SK-N-SH treated with all-trans-retinoic acid at 6 μM for 48 hours (cell line): ENCODE data around the gene KL.

Experiments used
- ATAC-seq: fragments of 200-7000 bp; cut with Tn5 transposase; 3 replicates; pipeline ENCODE4 v1.9.1; 2020; ENCODE audit warnings: mild to moderate bottlenecking, moderate library complexity
- ARNTL ChIP-seq: fragments of 450-650 bp; formaldehyde crosslinking; IDR thresholded peaks from 2 replicates; pipeline ENCODE4 v1.5.0; 2020; ENCODE audit warnings: low read depth, mild to moderate bottlenecking, moderate library complexity, borderline replicate concordance
- BACH2 ChIP-seq: fragments of 250-450 bp; sonication (Bioruptor Pico); IDR thresholded peaks from 2 replicates; pipeline ENCODE4 v1.9.0; 2021; ENCODE audit warnings: mild to moderate bottlenecking, borderline replicate concordance
- CREB5 ChIP-seq: fragments of 250-450 bp; sonication (Bioruptor Pico); IDR thresholded peaks from 2 replicates; pipeline ENCODE4 v1.5.1; 2020; ENCODE audit warnings: low read depth, mild to moderate bottlenecking, moderate library complexity
- CSDC2 ChIP-seq: fragments of 250-450 bp; sonication (Bioruptor Pico); IDR thresholded peaks from 2 replicates; pipeline ENCODE4 v1.5.0; 2020; ENCODE audit warnings: mild to moderate bottlenecking, moderate library complexity
- CSRNP3 ChIP-seq: fragments of 250-450 bp; sonication (Bioruptor Pico); IDR thresholded peaks from 2 replicates; pipeline ENCODE4 v1.5.1; 2021; ENCODE audit warnings: mild to moderate bottlenecking, moderate library complexity
- ESRRG ChIP-seq: fragments of 250-450 bp; sonication (Bioruptor Pico); IDR thresholded peaks from 2 replicates; pipeline ENCODE4 v1.6.1; 2021; ENCODE audit warnings: mild to moderate bottlenecking
- ISL1 ChIP-seq: fragments of 250-450 bp; sonication (Bioruptor Pico); IDR thresholded peaks from 2 replicates; pipeline ENCODE4 v2.1.2; 2022; ENCODE audit warnings: mild to moderate bottlenecking, moderate library complexity
- OSR1 ChIP-seq: fragments of 250-450 bp; sonication (Bioruptor Pico); IDR thresholded peaks from 2 replicates; pipeline ENCODE4 v1.8.0; 2022; ENCODE audit warnings: moderate library complexity, mild to moderate bottlenecking, inconsistent platforms
- PATZ1 ChIP-seq: fragments of 250-450 bp; sonication (Bioruptor Pico); IDR thresholded peaks from 2 replicates; pipeline ENCODE4 v1.8.0; 2020; ENCODE audit warnings: mild to moderate bottlenecking, moderate library complexity, borderline replicate concordance
- PPARA ChIP-seq: fragments of 250-450 bp; sonication (Bioruptor Pico); IDR thresholded peaks from 2 replicates; pipeline ENCODE4 v1.5.0; 2020; ENCODE audit warnings: mild to moderate bottlenecking, borderline replicate concordance
- RARB ChIP-seq: fragments of 250-450 bp; sonication (Bioruptor Pico); IDR thresholded peaks from 2 replicates; pipeline ENCODE4 v1.8.0; 2021; ENCODE audit warnings: mild to moderate bottlenecking, moderate library complexity
- SNAI2 ChIP-seq: fragments of 250-450 bp; sonication (Bioruptor Pico); IDR thresholded peaks from 2 replicates; pipeline ENCODE4 v1.5.0; 2020; ENCODE audit warnings: mild to moderate bottlenecking, moderate library complexity
- TCF4 ChIP-seq: fragments of 250-450 bp; sonication (Bioruptor Pico); IDR thresholded peaks from 2 replicates; pipeline ENCODE4 v1.8.0; 2021; ENCODE audit warnings: mild to moderate bottlenecking, moderate library complexity, borderline replicate concordance
- TSHZ2 ChIP-seq: fragments of 250-450 bp; sonication (Bioruptor Pico); IDR thresholded peaks from 2 replicates; pipeline ENCODE4 v1.5.0; 2020; ENCODE audit warnings: mild to moderate bottlenecking, moderate library complexity
- ZC3H10 ChIP-seq: fragments of 250-450 bp; sonication (Bioruptor Pico); IDR thresholded peaks from 2 replicates; pipeline ENCODE4 v1.5.1; 2021; ENCODE audit warnings: mild to moderate bottlenecking, moderate library complexity
- ZFP3 ChIP-seq: fragments of 250-450 bp; sonication (Bioruptor Pico); IDR thresholded peaks from 2 replicates; pipeline ENCODE4 v1.5.0; 2020; ENCODE audit warnings: mild to moderate bottlenecking, moderate library complexity
- ZFP30 ChIP-seq: fragments of 450-650 bp; formaldehyde crosslinking; IDR thresholded peaks from 2 replicates; pipeline ENCODE4 v1.5.0; 2022; ENCODE audit warnings: mild to moderate bottlenecking, moderate library complexity
- ZNF565 ChIP-seq: fragments of 450-650 bp; formaldehyde crosslinking; conservative IDR thresholded peaks from 2 replicates; pipeline ENCODE4 v1.5.0; 2020; ENCODE audit warnings: low read depth, mild to moderate bottlenecking, moderate library complexity
- ZNF70 ChIP-seq: fragments of 450-650 bp; formaldehyde crosslinking; IDR thresholded peaks from 2 replicates; pipeline ENCODE4 v1.5.0; 2020; ENCODE audit warnings: mild to moderate bottlenecking, moderate library complexity

KL gene

GRCh38 chr13:33017323-33017929 is 1.2 kb downstream of the KL start (continued):
- no peak for TF ChIP-seq PPARA (CRISPR knock-in tag)
- TF ChIP-seq TCF4, result no peak
- no peak for TF ChIP-seq SNAI2 (CRISPR knock-in tag)
- no peak for TF ChIP-seq ZFP30
- TF ChIP-seq ARNTL, result no peak

GRCh38 chr13:33018886-33019285 is 2.7 kb downstream of the KL start:
- no peak for ATAC-seq
- TF ChIP-seq ESRRG (CRISPR knock-in tag) (no peak), BACH2 (CRISPR knock-in tag) (no peak), ZC3H10 (CRISPR knock-in tag) (no peak), OSR1 (CRISPR knock-in tag) (no peak), RARB (CRISPR knock-in tag) (no peak), ZFP3 (no peak), ARNTL (no peak), ZFP30 (no peak), CSDC2 (CRISPR knock-in tag) (no peak), SNAI2 (CRISPR knock-in tag) (no peak), PPARA (CRISPR knock-in tag) (no peak), ZNF565 (CRISPR knock-in tag) (no peak), TCF4 (no peak), ZNF70 (no peak), PATZ1 (CRISPR knock-in tag) (no peak), CREB5 (no peak)
- TF ChIP-seq, all 23 proteins: peak for 0

GRCh38 chr13:33022986-33023385 is 6.8 kb downstream of the KL start:
- no peak for ATAC-seq
- peak; percentile 74 for TF ChIP-seq TCF4
- TF ChIP-seq ZFP3, result no peak
- TF ChIP-seq PATZ1 (CRISPR knock-in tag), result no peak
- TF ChIP-seq, all 23 proteins: peak for 1

GRCh38 chr13:33025220-33025744 is 9.1 kb downstream of the KL start:
- no peak for ATAC-seq
- TF ChIP-seq TSHZ2 (CRISPR knock-in tag), result no peak
- no peak for TF ChIP-seq PATZ1 (CRISPR knock-in tag)
- no peak for TF ChIP-seq ZNF565 (CRISPR knock-in tag)
- no peak for TF ChIP-seq TCF4
- no peak for TF ChIP-seq ZC3H10 (CRISPR knock-in tag)
- TF ChIP-seq ISL1 (CRISPR knock-in tag), result no peak
- no peak for TF ChIP-seq RARB (CRISPR knock-in tag)
- TF ChIP-seq ZNF70, result no peak
- TF ChIP-seq ZFP30, result no peak
- TF ChIP-seq CSDC2 (CRISPR knock-in tag), result no peak
- no peak for TF ChIP-seq CSRNP3 (CRISPR knock-in tag)
- TF ChIP-seq BACH2 (CRISPR knock-in tag), result no peak
- no peak for TF ChIP-seq OSR1 (CRISPR knock-in tag)
- no peak for TF ChIP-seq ZFP3
- no peak for TF ChIP-seq SNAI2 (CRISPR knock-in tag)
- TF ChIP-seq ARNTL, result no peak
